Retinal pigment epithelial cell (primary cell): ENCODE results near the gene AGBL4.
A peak's percentile ranks its signal among the peaks of the same experiment; 100 is the strongest.

Experiments used
- DNase-seq: peaks from one replicate; pipeline ENCODE4 v3.0.0-alpha.2; 2010; ENCODE audit warnings: low read depth
- H3K4me3 ChIP-seq: 2 replicates; pipeline ENCODE4 v1.5.1; 2011; ENCODE audit warnings: mild to moderate bottlenecking, low read length, control low read depth, moderate library complexity
- TF ChIP-seq, protein P1 (sequence below): conservative IDR thresholded peaks from 2 replicates; pipeline ENCODE4 v1.5.1; 2011; ENCODE audit warnings: low read depth, low read length, control low read depth, inconsistent platforms

AGBL4 gene

DNA sequence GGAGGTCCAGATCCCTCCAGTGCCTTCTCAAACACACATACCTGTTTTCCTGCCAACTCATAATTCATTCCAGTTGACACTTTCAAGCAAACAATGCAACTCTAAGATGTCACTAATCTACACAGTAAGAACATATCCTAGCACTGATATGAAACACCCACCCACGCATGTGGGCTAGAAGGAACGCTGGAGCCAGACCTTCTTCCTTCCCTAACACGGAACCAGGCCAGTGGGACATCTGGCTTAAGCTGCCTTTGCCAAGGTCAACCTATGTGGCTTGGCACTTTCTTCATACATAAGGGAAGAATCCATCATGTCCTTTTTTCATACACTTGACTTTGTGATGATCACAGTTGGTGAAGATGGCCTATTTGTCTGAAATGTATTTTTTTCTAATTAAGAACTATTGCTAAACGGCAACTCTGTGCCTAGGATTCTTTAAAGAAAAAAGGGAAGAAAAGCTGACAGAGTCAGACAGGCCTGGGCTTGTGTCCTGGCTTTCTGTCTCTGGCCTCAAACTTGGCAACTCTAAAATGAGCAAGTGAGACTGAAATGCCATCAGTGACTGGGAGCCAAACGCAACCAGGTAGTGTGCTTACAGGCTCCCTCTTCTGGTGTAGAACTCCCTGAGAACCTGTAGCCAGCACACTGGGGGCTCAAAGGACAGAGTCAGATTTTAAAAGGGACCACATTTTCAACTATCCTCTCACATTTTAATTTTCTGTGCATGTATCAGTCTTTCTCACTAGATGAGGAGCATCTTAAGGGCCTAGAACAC is 1154.4 kb downstream of the AGBL4 start:
- TF ChIP-seq, protein P1, sequence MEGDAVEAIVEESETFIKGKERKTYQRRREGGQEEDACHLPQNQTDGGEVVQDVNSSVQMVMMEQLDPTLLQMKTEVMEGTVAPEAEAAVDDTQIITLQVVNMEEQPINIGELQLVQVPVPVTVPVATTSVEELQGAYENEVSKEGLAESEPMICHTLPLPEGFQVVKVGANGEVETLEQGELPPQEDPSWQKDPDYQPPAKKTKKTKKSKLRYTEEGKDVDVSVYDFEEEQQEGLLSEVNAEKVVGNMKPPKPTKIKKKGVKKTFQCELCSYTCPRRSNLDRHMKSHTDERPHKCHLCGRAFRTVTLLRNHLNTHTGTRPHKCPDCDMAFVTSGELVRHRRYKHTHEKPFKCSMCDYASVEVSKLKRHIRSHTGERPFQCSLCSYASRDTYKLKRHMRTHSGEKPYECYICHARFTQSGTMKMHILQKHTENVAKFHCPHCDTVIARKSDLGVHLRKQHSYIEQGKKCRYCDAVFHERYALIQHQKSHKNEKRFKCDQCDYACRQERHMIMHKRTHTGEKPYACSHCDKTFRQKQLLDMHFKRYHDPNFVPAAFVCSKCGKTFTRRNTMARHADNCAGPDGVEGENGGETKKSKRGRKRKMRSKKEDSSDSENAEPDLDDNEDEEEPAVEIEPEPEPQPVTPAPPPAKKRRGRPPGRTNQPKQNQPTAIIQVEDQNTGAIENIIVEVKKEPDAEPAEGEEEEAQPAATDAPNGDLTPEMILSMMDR = peak; percentile 22
- no peak for DNase-seq
- no peak overlapping the region for H3K4me3 ChIP-seq

DNA sequence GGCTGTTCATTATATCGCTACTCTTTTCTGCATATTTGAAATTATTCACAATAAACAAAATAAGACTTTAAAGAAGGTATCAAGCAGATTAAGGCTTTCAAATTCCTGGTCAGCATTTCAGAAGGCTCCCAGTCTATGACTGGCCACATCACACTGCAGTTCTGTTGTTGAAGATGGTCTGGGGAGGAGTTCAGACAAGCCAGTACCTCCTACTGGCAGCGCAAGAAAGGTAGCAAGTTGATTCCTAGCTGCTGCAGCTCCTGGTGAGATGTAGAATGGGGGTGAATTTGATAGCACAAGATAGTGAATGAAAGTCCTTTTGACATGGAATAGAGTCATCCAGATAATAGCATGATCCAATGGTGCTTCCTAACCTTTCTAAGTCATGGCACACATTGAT is 1158.8 kb downstream of the AGBL4 start:
- DNase-seq = no peak
- H3K4me3 ChIP-seq = no peak overlapping the region
- TF ChIP-seq, protein P1 = no peak

DNA sequence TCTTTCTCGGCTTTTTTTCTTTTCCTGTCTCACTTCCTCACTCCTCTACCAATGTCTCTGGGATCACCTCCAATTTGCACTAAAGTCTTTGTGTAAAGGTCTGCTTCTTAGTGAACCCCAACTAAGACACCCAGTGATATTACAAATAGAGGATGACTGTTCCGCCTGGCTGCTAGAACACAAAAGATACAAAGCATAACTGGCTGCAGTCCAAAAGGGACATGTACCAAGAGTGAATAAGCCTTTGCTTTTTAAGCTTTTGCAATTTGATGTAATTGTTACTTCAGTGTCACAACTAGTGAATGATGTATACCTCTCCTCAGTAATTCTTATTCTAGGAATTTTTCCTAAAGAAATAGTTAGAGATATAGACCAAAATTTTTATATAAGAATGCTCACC is 1164.3 kb downstream of the AGBL4 start:
- DNase-seq = no peak
- TF ChIP-seq, protein P1 = no peak
- H3K4me3 ChIP-seq = no peak overlapping the region

DNA sequence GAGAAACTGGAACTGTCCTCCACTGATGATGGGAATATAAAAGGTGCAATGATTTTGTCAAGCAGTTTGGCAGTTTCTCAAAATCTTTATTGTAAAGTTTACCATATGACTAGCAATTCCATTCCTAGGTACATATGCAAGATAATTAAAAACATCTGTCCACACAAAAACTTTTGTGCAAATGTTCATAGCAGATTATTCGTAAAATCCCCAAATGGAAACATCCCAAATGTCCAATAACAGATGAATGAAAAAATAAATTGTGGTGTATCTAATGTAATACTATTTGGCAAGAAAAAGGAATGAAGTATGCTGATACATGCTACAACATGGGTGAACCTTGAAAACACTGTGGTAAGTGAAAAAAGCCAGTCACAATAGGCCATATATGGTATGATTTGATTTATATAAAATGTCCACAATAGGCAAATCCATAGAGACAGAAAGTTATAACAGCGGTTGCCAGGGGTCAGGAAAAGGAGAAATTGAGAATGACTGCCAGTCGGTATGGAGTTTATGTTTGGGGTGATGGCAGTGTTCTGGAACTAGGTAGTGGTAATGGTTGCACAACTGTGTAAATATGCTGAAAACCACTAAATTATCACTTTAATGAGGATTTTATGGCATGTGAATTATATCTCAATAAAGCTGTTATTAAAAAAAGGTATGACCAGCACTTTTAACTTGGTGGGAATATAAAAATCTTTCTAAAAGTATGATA is 1165.4 kb downstream of the AGBL4 start:
- H3K4me3 ChIP-seq = no peak overlapping the region
- TF ChIP-seq, protein P1 = no peak
- DNase-seq = no peak

DNA sequence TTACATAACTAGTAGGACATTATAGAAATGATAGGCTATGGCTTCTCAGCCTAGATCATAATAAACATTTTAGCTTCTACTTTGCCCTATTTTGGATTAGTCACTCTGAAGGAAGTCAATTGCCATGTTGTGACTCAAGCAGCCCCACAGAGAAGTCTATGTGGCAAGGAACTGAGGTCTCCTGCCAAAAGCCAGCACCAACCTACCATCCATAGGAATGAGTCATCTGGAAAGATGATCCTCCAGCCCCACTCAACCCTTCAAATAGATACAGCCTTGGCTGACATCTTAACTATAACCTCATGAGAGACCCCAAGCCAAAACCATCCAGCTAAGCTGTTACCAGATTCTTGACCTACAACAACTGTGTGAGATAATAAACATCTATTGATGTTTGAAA is 1170.7 kb downstream of the AGBL4 start:
- no peak for DNase-seq
- TF ChIP-seq, protein P1 = no peak
- H3K4me3 ChIP-seq = no peak overlapping the region

DNA sequence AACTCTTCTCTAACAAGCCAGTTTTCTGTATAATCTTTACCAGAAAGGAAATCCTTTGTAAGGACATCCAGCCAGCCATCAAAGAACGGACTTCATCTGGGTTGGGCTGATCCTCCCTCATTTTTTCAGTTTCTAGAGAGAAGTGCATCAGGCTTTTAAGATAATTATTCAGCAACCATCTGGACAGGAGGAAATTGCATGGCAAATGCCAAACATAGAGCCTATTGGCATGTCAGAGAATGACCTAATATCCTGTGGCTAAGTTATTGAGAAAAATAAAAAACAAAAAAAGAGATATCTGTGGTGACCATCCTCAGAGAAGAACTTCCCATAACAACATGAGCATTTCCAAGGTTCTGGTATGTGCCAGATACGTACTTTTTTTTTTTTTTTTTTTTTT is 1172.1 kb downstream of the AGBL4 start:
- DNase-seq = no peak
- no peak overlapping the region for H3K4me3 ChIP-seq
- TF ChIP-seq, protein P1 = no peak

DNA sequence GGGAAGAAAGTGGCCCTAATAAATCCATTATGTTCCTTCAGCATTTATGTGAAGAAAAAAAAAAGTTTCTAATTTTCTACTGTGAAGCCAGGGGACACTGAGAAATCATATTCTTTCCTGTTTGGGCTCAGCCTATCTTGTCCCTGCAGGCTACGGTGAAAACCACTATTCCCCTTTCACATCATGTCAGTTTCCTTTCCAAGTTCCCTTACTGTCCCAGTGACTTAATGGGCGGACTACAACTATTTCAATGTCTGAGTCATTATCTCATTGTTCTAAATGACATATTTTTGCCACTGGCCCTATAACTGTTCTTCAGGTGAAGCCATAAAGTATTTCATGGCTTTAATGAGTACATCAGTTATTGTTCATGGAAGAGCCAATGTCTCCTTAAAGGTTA is 1175.7 kb downstream of the AGBL4 start:
- DNase-seq = no peak
- no peak overlapping the region for H3K4me3 ChIP-seq
- TF ChIP-seq, protein P1 = no peak
